Measurements from ENCODE around the gene CTF1.

- peak; percentile 83 to 97 (median 95) for TF ChIP-seq CTCF (IDR thresholded peaks at IDR 0.05)
- TF ChIP-seq POLR2A (IDR thresholded peaks at IDR 0.05), result peak in 1 of 2 donors; percentile 45
Measured at GRCh38 chr16:30921748-30922419, 25.5 kb downstream of the CTF1 start.

Data from adrenal gland (tissue), 5 donors.